ENCODE data around the gene GPBP1L1. TPM values are rescaled to one million over a fixed set of nuclear protein-coding genes. Genes with fewer than 3 reads are reported as not detected.

GPBP1L1 gene
- total and polyA plus RNA-seq, 4 donors, result 40.4 to 153 (median 80.5) TPM

- Histone ChIP-seq H3K4me1 (ENCODE audit: control insufficient read depth in 5 of 5, insufficient read depth in 5 of 5, low read length in 5 of 5) (peaks cover 8 to 18% (median 11%) of the 10 kb centered on the region in 5 donors), H3K4me3 (peak overlapping the region; percentile 87), H3K9ac (ENCODE audit: insufficient read depth in 1 of 2, low read length in 2 of 2) (peak overlapping the region in 1 of 2 donors; percentile 83), H3K27ac (ENCODE audit: low read depth in 1 of 2, low read length in 1 of 2) (peak overlapping the region; percentile 89 to 97), H3K9me3 (ENCODE audit: control insufficient read depth in 4 of 4, insufficient read depth in 3 of 4, low read length in 3 of 4) (no peaks in the 10 kb centered on the region), H3K27me3 (ENCODE audit: control insufficient read depth in 3 of 3, insufficient read depth in 3 of 3, low read length in 2 of 3) (no peaks in the 10 kb centered on the region), H3K36me3 (ENCODE audit: control insufficient read depth in 4 of 4, insufficient read depth in 4 of 4, low read length in 4 of 4) (peaks cover 0 to 4% (median 0%) of the 10 kb centered on the region in 4 donors)
- ATAC-seq (ENCODE audit: insufficient read depth, low FRiP score) (peak; percentile 89), DNase-seq (peak; percentile 97 to 99 (median 98))
- WGBS, 2 donors, result 0 to 1% methylated on average over 19 of the region's 19 CpGs
- no peak for TF ChIP-seq CTCF (IDR thresholded peaks at IDR 0.05; ENCODE audit: control extremely low read depth, extremely low read depth)
Measured at GRCh38 chr1:45583264-45583665, 103.1 kb downstream of the GPBP1L1 start.

Small RNA genes lying within 50 kb of the gene (small RNA-seq; reads per million reads assigned to genes)
- not detected for gene AL355480.1 (ENCODE audit: low replicate concordance)
- gene AL355480.2 (ENCODE audit: low replicate concordance), result not detected
- gene AL355480.3 (ENCODE audit: low replicate concordance), result not detected
- not detected for gene AL355480.4 (ENCODE audit: low replicate concordance)

Other genes starting within 250 kb of the GPBP1L1 start
- 1 to 10 TPM; 3.7 to 8.7 TPM for gene TESK2, start 195.4 kb downstream of the GPBP1L1 start, total RNA-seq
- gene TESK2, start 195.4 kb downstream of the GPBP1L1 start, polyA plus RNA-seq, result 1 to 10 TPM; 1.8 to 3.6 TPM
- 1 to 10 TPM in 1 of 2 donors, under 1 TPM in 1; 0.77 to 2.2 TPM for gene CCDC163, start 186.5 kb downstream of the GPBP1L1 start, total RNA-seq
- 1 to 10 TPM; 2.0 to 2.2 TPM for gene CCDC163, start 186.5 kb downstream of the GPBP1L1 start, polyA plus RNA-seq
- 1 to 10 TPM; 1.6 to 4.2 TPM for gene MMACHC, start 186.2 kb downstream of the GPBP1L1 start, total RNA-seq
- gene MMACHC, start 186.2 kb downstream of the GPBP1L1 start, polyA plus RNA-seq, result 1 to 10 TPM; 1.8 to 2.4 TPM
- gene PRDX1, start 164.6 kb downstream of the GPBP1L1 start, total RNA-seq, result 100 to 1,000 TPM; 208 to 443 TPM
- 100 to 1,000 TPM; 649 to 926 TPM for gene PRDX1, start 164.6 kb downstream of the GPBP1L1 start, polyA plus RNA-seq
- 100 to 1,000 TPM in 1 of 2 donors, 10 to 100 TPM in 1; 92.6 to 214 TPM for gene AKR1A1, start 135.7 kb downstream of the GPBP1L1 start, total RNA-seq
- gene AKR1A1, start 135.7 kb downstream of the GPBP1L1 start, polyA plus RNA-seq, result 100 to 1,000 TPM; 208 to 212 TPM
- 10 to 100 TPM; 56.8 to 90.9 TPM for gene NASP, start 102.5 kb downstream of the GPBP1L1 start, total RNA-seq
- gene NASP, start 102.5 kb downstream of the GPBP1L1 start, polyA plus RNA-seq, result 100 to 1,000 TPM in 1 of 2 donors, 10 to 100 TPM in 1; 87.8 to 110 TPM
- 10 to 100 TPM; 24.0 to 53.7 TPM for gene CCDC17, start 62.5 kb downstream of the GPBP1L1 start, total RNA-seq
- gene CCDC17, start 62.5 kb downstream of the GPBP1L1 start, polyA plus RNA-seq, result 10 to 100 TPM; 10.1 to 21.3 TPM
- 10 to 100 TPM; 13.8 to 17.4 TPM for gene TMEM69, start 1.6 kb upstream of the GPBP1L1 start, total RNA-seq
- gene TMEM69, start 1.6 kb upstream of the GPBP1L1 start, polyA plus RNA-seq, result 10 to 100 TPM; 16.3 to 26.1 TPM
- gene IPP, start 64.1 kb upstream of the GPBP1L1 start, total RNA-seq, result 10 to 100 TPM; 12.0 to 16.0 TPM
- gene IPP, start 64.1 kb upstream of the GPBP1L1 start, polyA plus RNA-seq, result 1 to 10 TPM; 3.9 to 4.9 TPM
- gene MAST2, start 117.1 kb upstream of the GPBP1L1 start, total RNA-seq, result 10 to 100 TPM; 25.7 to 28.6 TPM
- gene MAST2, start 117.1 kb upstream of the GPBP1L1 start, polyA plus RNA-seq, result 10 to 100 TPM; 10.5 to 12.6 TPM

Measured in lung (tissue), 13 donors.